ENCODE results near the gene CNTN1. TPM values are rescaled to one million over a fixed set of nuclear protein-coding genes. Genes with fewer than 3 reads are reported as not detected.

Gene CNTN1
- total RNA-seq, 1 experiment from 2014 or later, result not detected

- Histone ChIP-seq H3K27me3 (no peaks in the 10 kb centered on the region), H3K4me3 (no peak overlapping the region), H3K9me3 (no peaks in the 10 kb centered on the region), H3K36me3 (no peaks in the 10 kb centered on the region)
- no peak for DNase-seq
Measured at GRCh38 chr12:40864891-40865290, 172.7 kb downstream of the CNTN1 start.

DNA sequence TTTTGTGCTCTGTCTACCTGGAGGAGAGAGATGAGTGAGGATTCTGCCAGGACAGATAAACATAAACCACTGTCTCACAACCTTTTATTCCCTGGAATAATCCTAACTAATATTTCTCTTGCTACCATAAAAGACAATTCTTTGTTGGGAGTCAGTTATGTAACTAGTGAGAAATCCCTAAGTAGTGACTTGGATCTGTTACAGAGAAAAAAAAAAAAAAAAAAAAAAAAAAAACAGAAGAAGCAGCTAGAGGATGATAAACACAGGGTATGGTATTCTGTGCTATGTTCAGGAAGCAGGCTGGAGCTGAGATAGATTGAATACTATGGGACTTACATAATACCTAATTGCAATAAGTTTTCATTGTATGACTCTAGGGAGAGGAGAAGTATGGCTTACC, 178.7 kb downstream of the CNTN1 start:
- Histone ChIP-seq H3K4me3 (no peak overlapping the region), H3K27me3 (no peaks in the 10 kb centered on the region), H3K36me3 (no peaks in the 10 kb centered on the region), H3K9me3 (no peaks in the 10 kb centered on the region)
- no peak for DNase-seq

DNA sequence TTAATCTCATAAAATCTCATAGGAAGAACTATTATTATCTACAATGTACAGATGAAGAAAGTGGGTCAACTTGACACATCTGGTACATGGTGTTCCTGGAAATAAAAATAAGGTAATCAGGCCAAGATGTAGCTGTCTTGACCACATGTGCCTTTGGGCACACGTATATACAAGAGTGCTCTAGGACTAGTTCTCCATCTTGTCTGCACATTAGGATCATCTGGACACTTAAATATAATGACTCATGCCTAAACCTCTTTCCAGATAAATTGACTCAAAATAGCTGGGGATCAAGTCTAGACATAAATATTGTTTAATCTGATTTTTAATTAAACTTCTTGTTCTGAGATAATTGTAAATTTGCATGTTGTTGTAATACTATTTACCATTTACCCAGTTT, 182.6 kb downstream of the CNTN1 start:
- no peak overlapping the region for H3K4me3 ChIP-seq
- DNase-seq, result no peak
- no peaks in the 10 kb centered on the region for H3K27me3 ChIP-seq
- no peaks in the 10 kb centered on the region for H3K36me3 ChIP-seq
- H3K9me3 ChIP-seq, result no peaks in the 10 kb centered on the region

DNA sequence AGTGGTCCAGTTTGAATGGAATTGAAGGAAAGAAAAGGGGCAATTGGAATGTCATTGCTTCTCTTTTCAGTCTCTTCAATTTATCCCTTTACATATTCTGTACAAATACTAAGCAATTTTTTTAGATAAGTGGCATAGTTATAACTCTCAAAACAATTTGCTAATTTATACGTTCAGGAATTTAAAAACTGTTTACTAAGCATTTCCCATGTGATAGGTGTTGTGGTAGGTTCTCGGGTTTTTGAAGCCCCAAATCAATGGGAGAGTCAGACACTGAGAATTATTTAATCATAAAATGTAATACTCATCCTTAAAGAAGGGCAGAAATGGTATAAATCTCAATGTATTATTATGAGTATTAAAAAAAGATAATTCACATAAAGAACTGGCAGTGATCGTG, 197.1 kb downstream of the CNTN1 start:
- no peaks in the 10 kb centered on the region for H3K36me3 ChIP-seq
- DNase-seq, result no peak
- H3K4me3 ChIP-seq, result no peak overlapping the region
- no peaks in the 10 kb centered on the region for H3K27me3 ChIP-seq
- H3K9me3 ChIP-seq, result no peaks in the 10 kb centered on the region

DNA sequence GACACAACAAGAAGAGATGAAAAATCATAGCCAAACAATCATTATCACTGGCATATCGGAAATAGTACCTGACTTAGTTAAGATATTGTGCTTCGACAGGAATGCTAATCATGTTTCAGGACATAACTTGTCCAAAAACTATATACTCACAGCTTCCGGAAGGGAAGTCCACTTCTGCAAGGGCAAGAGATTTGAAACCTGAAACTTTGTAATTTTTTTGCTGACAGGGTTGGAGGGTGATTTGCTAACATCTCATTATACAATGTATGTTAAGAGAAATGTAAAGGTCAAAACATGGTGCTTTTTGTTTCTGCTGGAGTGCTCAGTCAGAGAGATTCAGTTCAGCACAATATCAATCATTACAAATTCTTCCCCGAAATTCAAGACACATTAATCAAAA, 200.3 kb downstream of the CNTN1 start:
- no peaks in the 10 kb centered on the region for H3K27me3 ChIP-seq
- H3K36me3 ChIP-seq, result no peaks in the 10 kb centered on the region
- no peak for DNase-seq

DNA sequence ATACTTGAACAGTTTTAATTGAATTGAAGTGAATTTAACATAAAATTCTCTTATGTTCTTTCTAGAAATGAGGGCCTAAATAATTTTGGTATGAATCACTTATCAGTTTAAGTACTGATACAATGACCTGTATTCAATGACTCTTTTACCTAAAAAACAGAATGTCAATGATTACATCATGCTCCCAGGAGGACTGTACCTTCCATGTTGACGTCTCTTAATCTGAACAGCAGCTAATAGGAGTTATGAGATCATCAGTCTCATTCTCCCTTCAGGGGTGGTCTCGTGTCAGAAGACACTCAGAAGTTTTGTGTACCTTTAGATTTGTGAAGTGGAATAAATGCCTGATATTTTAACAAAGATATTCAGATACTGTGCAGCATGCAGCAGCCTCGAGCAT, 206.3 kb downstream of the CNTN1 start:
- no peaks in the 10 kb centered on the region for H3K9me3 ChIP-seq
- no peak for DNase-seq

More for the DNA sequence above, 200.3 kb downstream of the CNTN1 start:
- no peak overlapping the region for H3K4me3 ChIP-seq
- no peaks in the 10 kb centered on the region for H3K9me3 ChIP-seq

DNA sequence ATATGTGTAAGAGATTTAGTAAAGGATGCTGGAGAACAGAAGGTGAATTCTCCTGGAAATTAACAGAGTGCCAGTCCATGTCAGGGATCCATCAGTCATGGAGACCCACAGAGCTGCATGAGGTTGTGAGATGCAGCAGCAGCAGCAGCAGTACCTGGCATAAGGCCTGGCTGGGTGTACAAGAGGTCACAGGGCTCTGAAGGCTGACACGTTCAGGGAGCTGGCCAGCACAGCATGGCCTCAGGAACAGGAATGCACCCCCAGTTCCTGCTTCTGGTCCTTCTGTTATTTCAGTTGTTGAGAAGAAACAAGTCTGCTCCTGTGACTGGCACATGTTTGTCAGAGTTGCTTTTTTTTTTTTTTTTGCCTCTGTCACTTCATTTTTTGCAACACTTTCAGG, 210.8 kb downstream of the CNTN1 start:
- no peaks in the 10 kb centered on the region for H3K9me3 ChIP-seq

More for the DNA sequence above, 206.3 kb downstream of the CNTN1 start:
- no peak overlapping the region for H3K4me3 ChIP-seq
- H3K27me3 ChIP-seq, result no peaks in the 10 kb centered on the region
- H3K36me3 ChIP-seq, result no peaks in the 10 kb centered on the region

GRCh38 chr12:40907115-40907527, 214.9 kb downstream of the CNTN1 start:
- H3K27me3 ChIP-seq, result no peaks in the 10 kb centered on the region
- no peak overlapping the region for H3K4me3 ChIP-seq
- no peak for DNase-seq
- H3K36me3 ChIP-seq, result no peaks in the 10 kb centered on the region
- H3K9me3 ChIP-seq, result no peaks in the 10 kb centered on the region

More for the DNA sequence above, 210.8 kb downstream of the CNTN1 start:
- H3K27me3 ChIP-seq, result no peaks in the 10 kb centered on the region
- no peak for DNase-seq
- H3K36me3 ChIP-seq, result no peaks in the 10 kb centered on the region
- no peak overlapping the region for H3K4me3 ChIP-seq

DNA sequence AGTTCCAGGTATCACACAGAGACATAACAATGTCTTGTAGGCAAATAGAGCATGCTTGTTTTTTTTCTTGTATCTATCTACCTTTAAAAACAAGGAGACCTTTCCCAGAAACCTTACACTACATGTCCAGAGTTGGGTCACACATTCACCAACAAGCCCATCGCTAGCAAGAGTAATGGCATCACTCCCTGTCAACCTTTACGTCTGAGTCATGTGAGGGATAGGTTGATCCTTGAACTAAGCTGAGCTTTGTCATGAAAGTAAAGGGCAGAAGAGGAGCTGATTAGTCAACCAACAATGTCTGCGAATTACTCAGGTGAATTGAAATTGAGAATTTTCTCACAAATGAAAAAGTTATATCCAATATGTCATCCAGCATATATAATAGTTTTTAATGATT, 219.4 kb downstream of the CNTN1 start:
- Histone ChIP-seq H3K27me3 (no peaks in the 10 kb centered on the region), H3K4me3 (no peak overlapping the region), H3K9me3 (no peaks in the 10 kb centered on the region), H3K36me3 (no peaks in the 10 kb centered on the region)
- DNase-seq, result no peak

DNA sequence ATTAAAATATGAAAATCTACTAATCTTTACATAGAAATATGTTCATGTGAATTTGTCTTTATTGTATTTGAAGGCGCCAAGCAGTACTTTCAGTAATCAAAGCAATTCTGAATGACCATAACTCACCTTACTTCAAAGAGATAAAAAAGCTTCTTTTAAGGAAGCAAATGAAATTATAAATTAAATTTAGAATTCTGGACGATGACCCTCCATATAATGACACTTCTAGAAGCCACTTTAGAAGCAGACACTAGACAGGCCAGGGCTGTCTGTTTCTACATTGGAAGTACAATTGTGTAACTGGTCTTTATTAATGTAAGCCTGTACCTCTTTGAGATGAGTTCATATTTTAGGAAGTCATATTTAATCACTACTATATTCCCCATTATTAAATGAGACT, 222.9 kb downstream of the CNTN1 start:
- no peaks in the 10 kb centered on the region for H3K27me3 ChIP-seq
- H3K36me3 ChIP-seq, result no peaks in the 10 kb centered on the region
- no peaks in the 10 kb centered on the region for H3K9me3 ChIP-seq
- DNase-seq, result no peak
- no peak overlapping the region for H3K4me3 ChIP-seq

DNA sequence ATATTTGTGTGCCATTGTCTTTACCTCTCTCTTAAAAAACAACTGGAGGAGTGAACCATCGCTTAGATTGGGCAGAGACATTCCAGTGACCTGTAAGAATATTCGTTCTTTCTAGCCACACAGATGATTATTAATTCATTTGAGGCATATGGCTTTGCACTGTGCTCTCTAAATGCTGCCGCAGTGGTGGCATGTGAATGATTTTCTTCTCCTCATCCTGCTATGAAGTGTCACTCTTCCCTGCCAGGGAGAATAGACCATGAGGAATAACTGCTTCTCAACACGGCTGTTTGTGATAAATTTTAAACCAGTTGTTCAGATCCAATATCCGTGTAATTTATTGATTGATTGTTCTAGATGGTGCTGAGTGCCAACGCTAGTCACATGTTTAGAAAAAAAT, 225.3 kb downstream of the CNTN1 start:
- Histone ChIP-seq H3K4me3 (no peak overlapping the region), H3K27me3 (no peaks in the 10 kb centered on the region), H3K36me3 (no peaks in the 10 kb centered on the region), H3K9me3 (no peaks in the 10 kb centered on the region)
- DNase-seq, result no peak

DNA sequence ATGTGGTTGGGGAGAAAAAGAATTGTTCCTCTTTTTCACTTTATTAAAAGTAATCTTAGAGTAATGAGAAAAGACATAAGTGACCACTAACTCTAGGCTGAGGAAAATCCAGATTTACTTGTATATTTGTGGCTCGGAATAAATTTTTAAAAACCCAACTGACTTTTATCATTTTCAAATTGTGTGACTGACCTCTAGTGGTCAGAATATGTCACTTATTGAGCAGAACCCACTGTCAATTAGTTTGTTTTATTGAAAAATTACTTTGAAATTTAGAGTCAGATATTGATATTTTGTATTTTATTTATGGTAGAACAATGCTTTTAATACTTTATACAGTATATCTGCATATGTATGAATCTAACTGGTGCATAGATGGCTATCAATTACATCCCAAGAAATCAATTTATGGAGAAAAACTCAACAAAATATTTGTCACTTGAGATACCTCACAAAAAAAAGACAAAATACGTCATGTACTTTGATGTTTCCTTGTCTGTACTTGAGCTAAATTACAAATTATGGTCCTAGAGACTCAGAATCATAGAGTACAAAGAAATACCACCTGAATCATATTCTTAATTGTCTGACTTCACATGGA, 229.4 kb downstream of the CNTN1 start:
- Histone ChIP-seq H3K36me3 (no peaks in the 10 kb centered on the region), H3K4me3 (no peak overlapping the region), H3K9me3 (no peaks in the 10 kb centered on the region), H3K27me3 (no peaks in the 10 kb centered on the region)
- no peak for DNase-seq

GRCh38 chr12:40937891-40938290, 245.7 kb downstream of the CNTN1 start:
- Histone ChIP-seq H3K9me3 (no peaks in the 10 kb centered on the region), H3K36me3 (no peaks in the 10 kb centered on the region), H3K4me3 (no peak overlapping the region), H3K27me3 (no peaks in the 10 kb centered on the region)
- no peak for DNase-seq

DNA sequence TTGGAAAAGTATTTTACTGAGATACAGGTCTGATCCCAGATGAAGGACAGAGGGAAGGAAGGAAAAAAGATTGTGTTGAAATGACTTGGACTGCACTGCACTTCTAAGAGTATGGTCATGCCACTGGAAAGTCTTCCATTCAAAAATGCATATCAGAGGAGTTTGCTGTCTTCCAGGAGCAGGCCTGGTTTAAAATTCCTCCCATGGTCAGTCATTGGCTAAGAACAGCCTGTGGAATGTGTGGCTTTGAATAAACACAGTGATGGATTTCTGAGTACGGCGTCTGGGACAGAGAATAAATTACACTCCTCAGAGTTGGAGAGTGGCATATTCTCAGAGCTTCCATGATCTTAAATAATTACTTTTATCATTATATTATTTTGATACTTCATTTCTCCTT, 250.1 kb downstream of the CNTN1 start:
- DNase-seq, result no peak
- H3K27me3 ChIP-seq, result no peaks in the 10 kb centered on the region
- H3K36me3 ChIP-seq, result no peaks in the 10 kb centered on the region

GRCh38 chr12:40945772-40946171, 253.5 kb downstream of the CNTN1 start:
- H3K36me3 ChIP-seq, result no peaks in the 10 kb centered on the region
- H3K9me3 ChIP-seq, result no peaks in the 10 kb centered on the region
- H3K27me3 ChIP-seq, result no peaks in the 10 kb centered on the region
- no peak overlapping the region for H3K4me3 ChIP-seq
- no peak for DNase-seq

More for the DNA sequence above, 250.1 kb downstream of the CNTN1 start:
- H3K9me3 ChIP-seq, result no peaks in the 10 kb centered on the region
- no peak overlapping the region for H3K4me3 ChIP-seq

GRCh38 chr12:40946612-40947194, 254.5 kb downstream of the CNTN1 start:
- no peak for DNase-seq
- no peaks in the 10 kb centered on the region for H3K9me3 ChIP-seq

GRCh38 chr12:40947797-40948196, 255.6 kb downstream of the CNTN1 start:
- H3K4me3 ChIP-seq, result no peak overlapping the region
- no peaks in the 10 kb centered on the region; the same call in 1 of the 2 replicates for H3K27me3 ChIP-seq
- DNase-seq, result no peak
- no peaks in the 10 kb centered on the region for H3K9me3 ChIP-seq
- H3K36me3 ChIP-seq, result no peaks in the 10 kb centered on the region

More at GRCh38 chr12:40946612-40947194, 254.5 kb downstream of the CNTN1 start:
- H3K27me3 ChIP-seq, result no peaks in the 10 kb centered on the region
- H3K36me3 ChIP-seq, result no peaks in the 10 kb centered on the region
- no peak overlapping the region for H3K4me3 ChIP-seq

DNA sequence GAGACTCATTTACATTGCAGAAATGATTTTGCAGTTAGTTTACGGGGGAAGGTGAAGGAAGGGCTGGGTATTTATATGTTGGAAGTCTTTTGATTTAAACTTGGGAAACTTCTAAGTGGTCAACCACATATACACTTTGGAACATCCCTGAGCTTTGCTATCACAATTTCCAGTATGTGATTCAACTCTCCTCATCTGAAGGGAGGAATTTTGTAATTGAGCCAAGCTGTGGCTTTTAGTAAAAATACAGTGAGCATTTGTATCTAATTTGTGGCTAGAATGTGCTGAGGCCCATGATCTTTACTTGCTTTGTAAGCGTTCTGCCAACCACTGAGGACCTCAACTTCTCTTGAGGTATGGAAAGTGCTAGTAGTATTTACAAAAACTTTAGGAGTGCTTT, 260.8 kb downstream of the CNTN1 start:
- Histone ChIP-seq H3K9me3 (no peaks in the 10 kb centered on the region), H3K27me3 (no peaks in the 10 kb centered on the region; the same call in 1 of the 2 replicates), H3K36me3 (no peaks in the 10 kb centered on the region), H3K4me3 (no peak overlapping the region)
- DNase-seq, result no peak
